HG02970 (cell line): ENCODE data around the gene PAPSS2.
"Not testable (repeated sequence)": the region's sequence is repeated elsewhere in the genome, so short reads cannot be mapped to it uniquely, and the experiment has no call there.

Source experiments
- ATAC-seq: cut with Tn5 transposase; IDR thresholded peaks from one replicate; pipeline ENCODE4 v1.9.1; 2021; ENCODE audit warnings: mild to moderate bottlenecking, moderate library complexity, moderate number of reproducible peaks; ENCODE audit not compliant: unreplicated experiment, low FRiP score

The PAPSS2 gene

GRCh38 chr10:87700031-87700796 is 40.5 kb downstream of the PAPSS2 start:
- no peak for ATAC-seq

- ATAC-seq: no peak
Observed at GRCh38 chr10:87702260-87702972, 42.7 kb downstream of the PAPSS2 start.

- no peak for ATAC-seq
Observed at GRCh38 chr10:87702973-87703294, 43.3 kb downstream of the PAPSS2 start.

GRCh38 chr10:87703771-87704170 is 44.1 kb downstream of the PAPSS2 start:
- ATAC-seq: no peak

- no peak for ATAC-seq
Observed at GRCh38 chr10:87705339-87705738, 45.7 kb downstream of the PAPSS2 start.

- no peak for ATAC-seq
Observed at GRCh38 chr10:87706731-87707130, 47.1 kb downstream of the PAPSS2 start.

- ATAC-seq: no peak
Observed at GRCh38 chr10:87707254-87707653, 47.6 kb downstream of the PAPSS2 start.

- no peak for ATAC-seq
Observed at GRCh38 chr10:87712913-87713616, 53.4 kb downstream of the PAPSS2 start.

- ATAC-seq: no peak
Observed at GRCh38 chr10:87713707-87714106, 54.0 kb downstream of the PAPSS2 start.

- ATAC-seq: no peak
Observed at GRCh38 chr10:87715552-87716347, 56.1 kb downstream of the PAPSS2 start.

GRCh38 chr10:87716348-87716670 is 56.6 kb downstream of the PAPSS2 start:
- ATAC-seq: no peak

- no peak for ATAC-seq
Observed at GRCh38 chr10:87720665-87721064, 61.0 kb downstream of the PAPSS2 start.

GRCh38 chr10:87721781-87722180 is 62.1 kb downstream of the PAPSS2 start:
- ATAC-seq: no peak

- ATAC-seq: no peak
Observed at GRCh38 chr10:87722716-87723115, 63.0 kb downstream of the PAPSS2 start.

GRCh38 chr10:87723500-87723899 is 63.8 kb downstream of the PAPSS2 start:
- ATAC-seq: no peak

- ATAC-seq: no peak
Observed at GRCh38 chr10:87724789-87725188, 65.1 kb downstream of the PAPSS2 start.

- ATAC-seq: no peak
Observed at GRCh38 chr10:87729940-87730339, 70.3 kb downstream of the PAPSS2 start.

GRCh38 chr10:87733081-87733480 is 73.4 kb downstream of the PAPSS2 start:
- no peak for ATAC-seq

GRCh38 chr10:87734987-87735827 is 75.5 kb downstream of the PAPSS2 start:
- no peak for ATAC-seq

- ATAC-seq: not testable (repeated sequence)
Observed at GRCh38 chr10:87738253-87738652, 78.6 kb downstream of the PAPSS2 start.
